ENCODE measurements around the gene IARS1.

IARS1 gene

DNA sequence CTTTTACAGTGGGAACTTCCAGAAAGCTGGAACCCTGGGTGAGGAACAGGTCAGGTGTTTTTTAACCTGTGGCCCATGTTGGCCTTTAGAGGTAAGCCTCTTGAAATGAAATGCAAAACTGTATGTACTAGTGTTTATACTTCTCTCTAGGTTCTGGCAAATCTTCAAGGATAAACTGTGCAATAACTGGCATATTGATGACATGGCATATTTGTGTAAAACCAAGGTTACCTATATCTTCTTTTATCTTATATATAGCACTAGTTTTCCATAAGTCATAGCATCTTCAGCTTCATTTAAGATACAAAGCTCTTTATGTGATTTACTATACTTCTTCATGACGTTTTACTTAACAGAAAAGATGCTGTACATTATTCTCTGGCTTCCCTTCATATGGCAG, 7.4 kb upstream of the IARS1 start:
- no peaks in the 10 kb centered on the region for H3K27me3 ChIP-seq
- H3K4me2 ChIP-seq, result peak overlapping the region in 2 of 11 experiments; percentile 19 to 87; a peak in 1 of 22 replicates
- peaks cover 88 to 98% (median 93%) of the 10 kb centered on the region in 11 experiments for H3K36me3 ChIP-seq
- H3K4me3 ChIP-seq, result no peak overlapping the region
- no peak overlapping the region; a peak in 1 of 22 replicates for H3K27ac ChIP-seq
- peaks cover 16 to 56% (median 49%) of the 10 kb centered on the region in 10 experiments for H3K4me1 ChIP-seq
- no peaks in the 10 kb centered on the region for H3K9me3 ChIP-seq (replicated peaks in 1 of 11)
- H4K20me1 ChIP-seq, result no peaks in the 10 kb centered on the region
- no peak overlapping the region for H3K9ac ChIP-seq
- TF ChIP-seq Cebpa-rat (IDR thresholded peaks at IDR 0.05), result no peak

DNA sequence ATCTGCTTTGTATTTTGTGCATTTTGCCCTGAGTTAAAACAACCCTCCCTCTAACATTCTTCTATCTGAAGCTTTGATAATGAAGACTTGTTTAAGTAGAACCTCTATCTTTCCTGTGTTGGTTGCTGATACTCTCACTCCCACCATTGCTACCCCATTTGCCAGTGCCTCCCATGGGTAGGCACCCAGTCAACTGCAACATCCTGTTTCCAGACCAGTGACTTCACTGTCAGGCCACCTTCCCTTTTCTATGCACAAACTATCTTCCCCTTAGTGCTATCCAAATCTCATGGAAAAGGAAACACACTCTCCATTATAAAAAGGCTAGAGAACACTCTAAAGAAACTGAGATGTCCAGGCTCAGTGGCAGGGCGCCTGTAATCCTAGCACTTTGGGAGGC, 5.6 kb upstream of the IARS1 start:
- no peaks in the 10 kb centered on the region for H4K20me1 ChIP-seq
- peak overlapping the region; percentile 44 to 92 (median 78) for H3K4me2 ChIP-seq
- H3K27ac ChIP-seq, result peak overlapping the region in 10 of 11 experiments; percentile 16 to 83 (median 74); a peak in 19 of 22 replicates
- peak overlapping the region in 8 of 11 experiments; percentile 27 to 67 (median 50); a peak in 13 of 22 replicates for H3K9ac ChIP-seq
- H3K4me1 ChIP-seq, result peaks cover 34 to 74% (median 67%) of the 10 kb centered on the region in 10 experiments
- H3K4me3 ChIP-seq, result peak overlapping the region in 7 of 10 experiments; percentile 3 to 49 (median 29); a peak in 9 of 20 replicates
- TF ChIP-seq Cebpa-rat (IDR thresholded peaks at IDR 0.05), result no peak
- H3K27me3 ChIP-seq, result no peaks in the 10 kb centered on the region
- peaks cover 70 to 80% (median 75%) of the 10 kb centered on the region in 11 experiments for H3K36me3 ChIP-seq
- H3K9me3 ChIP-seq (replicated peaks in 1 of 11), result no peaks in the 10 kb centered on the region

DNA sequence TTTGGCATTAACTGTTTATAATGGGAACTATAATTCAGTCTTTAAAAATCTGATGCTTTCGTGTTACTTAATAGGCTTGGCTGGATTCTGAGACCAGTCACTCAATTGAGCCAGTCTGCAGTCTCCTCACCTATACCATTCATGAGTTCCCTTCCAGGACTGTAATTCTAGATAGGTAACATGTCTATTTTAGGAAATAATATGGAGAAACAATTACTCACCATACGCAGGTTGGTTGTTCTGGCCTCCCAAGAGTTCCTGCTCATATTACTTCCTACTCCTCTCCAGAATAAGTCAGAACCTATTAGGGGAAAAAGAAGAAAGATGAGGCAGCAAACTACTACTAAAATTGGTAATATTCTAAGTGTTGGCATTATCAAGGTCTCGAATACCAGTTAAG, 4.5 kb upstream of the IARS1 start:
- no peak overlapping the region; a peak in 1 of 20 replicates for H3K4me3 ChIP-seq
- no peaks in the 10 kb centered on the region for H4K20me1 ChIP-seq
- no peaks in the 10 kb centered on the region for H3K9me3 ChIP-seq (replicated peaks in 1 of 11)
- peak overlapping the region in 1 of 11 experiments; percentile 4; a peak in 2 of 22 replicates for H3K9ac ChIP-seq
- peaks cover 34 to 77% (median 70%) of the 10 kb centered on the region in 10 experiments for H3K4me1 ChIP-seq
- peak overlapping the region in 9 of 11 experiments; percentile 25 to 92 (median 79); a peak in 16 of 22 replicates for H3K4me2 ChIP-seq
- H3K27ac ChIP-seq, result peak overlapping the region in 7 of 11 experiments; percentile 67 to 83 (median 78); a peak in 13 of 22 replicates
- peaks cover 59 to 69% (median 64%) of the 10 kb centered on the region in 11 experiments for H3K36me3 ChIP-seq
- TF ChIP-seq Cebpa-rat (IDR thresholded peaks at IDR 0.05), result no peak
- H3K27me3 ChIP-seq, result no peaks in the 10 kb centered on the region

DNA sequence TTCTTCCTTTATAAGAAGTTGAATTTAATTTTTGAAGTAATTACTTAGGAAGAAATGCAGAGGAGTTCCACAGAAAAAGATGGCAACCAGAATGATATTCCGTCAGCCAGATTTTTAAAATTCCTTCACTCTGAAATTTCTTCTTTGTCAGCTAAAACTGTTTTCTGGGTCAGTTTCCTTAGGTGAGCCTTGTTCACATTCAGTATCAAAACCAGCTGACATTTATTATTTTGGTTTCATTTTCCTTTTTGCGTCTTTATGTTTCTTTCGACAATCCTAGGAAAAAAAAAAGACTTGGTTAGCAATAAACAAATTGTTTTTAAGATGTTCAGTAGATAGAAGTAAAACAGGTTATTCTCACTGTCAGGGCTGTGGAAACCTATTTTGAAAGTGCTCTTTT, 4.1 kb upstream of the IARS1 start:
- Histone ChIP-seq H3K36me3 (peaks cover 55 to 65% (median 60%) of the 10 kb centered on the region in 11 experiments), H4K20me1 (peaks cover 0 to under 1% (median 0%) of the 10 kb centered on the region in 11 experiments; a peak in 4 of 22 replicates), H3K4me3 (no peak overlapping the region), H3K4me1 (peaks cover 38 to 79% (median 70%) of the 10 kb centered on the region in 10 experiments), H3K27me3 (no peaks in the 10 kb centered on the region), H3K27ac (peak overlapping the region in 6 of 11 experiments; percentile 71 to 83 (median 78); a peak in 12 of 22 replicates), H3K9me3 (replicated peaks in 1 of 11) (no peaks in the 10 kb centered on the region), H3K4me2 (peak overlapping the region in 9 of 11 experiments; percentile 25 to 92 (median 79); a peak in 16 of 22 replicates), H3K9ac (peak overlapping the region in 1 of 11 experiments; percentile 4; a peak in 2 of 22 replicates)
- TF ChIP-seq Cebpa-rat (IDR thresholded peaks at IDR 0.05), result no peak

DNA sequence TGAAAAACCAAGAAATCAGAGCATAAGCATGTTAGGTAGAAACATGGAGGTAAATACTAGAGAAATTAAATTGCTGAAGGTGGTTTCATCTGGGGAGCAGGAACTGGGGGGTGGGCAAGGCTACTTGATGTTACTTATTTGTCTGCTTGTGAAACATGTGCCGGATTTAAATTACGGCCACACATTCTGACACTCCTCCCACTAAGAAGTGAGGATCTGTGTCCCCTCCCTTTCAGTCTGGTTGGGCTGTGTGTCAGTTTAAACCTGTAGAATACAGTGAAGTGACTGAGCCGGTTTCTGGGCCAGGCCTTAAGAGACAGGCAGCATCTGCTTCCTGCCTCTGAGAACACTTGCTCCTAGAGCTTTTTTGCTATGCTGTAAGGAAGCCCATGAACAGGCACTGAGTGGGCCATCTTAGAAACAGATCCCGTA, 2.3 kb upstream of the IARS1 start:
- Histone ChIP-seq H3K9me3 (replicated peaks in 1 of 11) (no peaks in the 10 kb centered on the region), H3K4me2 (peak overlapping the region; percentile 20 to 96 (median 83); a peak in 18 of 22 replicates), H3K4me3 (no peak overlapping the region), H3K4me1 (peaks cover 54 to 90% (median 85%) of the 10 kb centered on the region in 10 experiments), H4K20me1 (peaks cover 0 to 18% (median 16%) of the 10 kb centered on the region in 11 experiments; a peak in 9 of 22 replicates), H3K9ac (peak overlapping the region in 10 of 11 experiments; percentile 20 to 91 (median 44); a peak in 16 of 22 replicates), H3K27me3 (no peaks in the 10 kb centered on the region), H3K36me3 (peaks cover 39 to 64% (median 47%) of the 10 kb centered on the region in 11 experiments), H3K27ac (peak overlapping the region in 10 of 11 experiments; percentile 4 to 98 (median 88); a peak in 19 of 22 replicates)
- TF ChIP-seq Cebpa-rat (IDR thresholded peaks at IDR 0.05), result no peak

DNA sequence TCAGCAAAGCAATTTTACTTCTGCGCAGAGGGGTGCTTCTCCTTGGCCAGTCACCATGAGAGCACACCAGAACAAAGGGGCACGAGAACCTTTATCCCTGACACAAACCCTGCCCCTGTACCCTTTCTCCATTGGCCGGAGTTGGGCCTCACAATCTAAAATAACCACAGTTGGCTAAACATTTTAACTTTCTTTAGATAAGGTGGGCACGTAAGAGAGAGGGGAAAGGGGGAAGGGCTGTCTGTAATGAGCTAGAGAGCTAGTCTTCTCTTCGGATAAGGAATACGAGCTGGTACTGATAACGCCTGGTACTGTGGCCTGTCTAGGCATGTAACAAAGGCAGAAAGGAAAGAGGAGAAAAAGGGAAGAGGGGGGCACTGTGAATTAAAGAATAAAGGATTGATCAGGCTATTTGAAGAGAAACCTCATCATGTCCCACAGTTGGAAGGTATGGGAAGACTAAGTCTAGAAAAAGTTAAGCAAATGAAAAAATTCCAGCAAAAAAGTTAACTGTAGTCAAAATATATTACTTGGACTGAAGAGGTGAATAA, 1.8 kb upstream of the IARS1 start:
- Histone ChIP-seq H3K9ac (peak overlapping the region in 10 of 11 experiments; percentile 20 to 91 (median 46); a peak in 16 of 22 replicates), H3K36me3 (peaks cover 34 to 64% (median 47%) of the 10 kb centered on the region in 11 experiments)

DNA sequence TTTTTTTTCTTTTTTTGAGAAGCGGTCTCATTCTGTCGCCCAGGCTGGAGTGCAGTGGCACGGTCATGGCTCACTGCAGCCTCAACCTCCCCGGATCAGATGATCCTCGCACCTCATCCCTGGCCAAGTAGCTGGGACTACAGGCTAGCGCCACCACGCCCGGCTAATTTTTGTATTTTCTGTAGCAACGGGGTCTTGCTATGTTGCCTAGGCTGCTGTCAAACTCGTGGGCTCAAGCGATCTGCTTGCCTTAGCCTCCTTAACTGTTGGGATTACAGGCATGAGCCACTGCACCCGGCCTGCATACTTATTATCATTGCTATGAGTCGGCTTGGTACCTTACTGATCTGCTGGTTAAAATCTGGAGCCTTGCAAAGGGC, 790 bp upstream of the IARS1 start:
- Histone ChIP-seq H4K20me1 (peaks cover 0 to 34% (median 31%) of the 10 kb centered on the region in 11 experiments; a peak in 12 of 22 replicates), H3K36me3 (peaks cover 32 to 64% (median 49%) of the 10 kb centered on the region in 11 experiments), H3K27me3 (no peaks in the 10 kb centered on the region), H3K27ac (peak overlapping the region; percentile 5 to 98 (median 88); a peak in 21 of 22 replicates), H3K4me2 (peak overlapping the region; percentile 78 to 96 (median 90)), H3K4me3 (peak overlapping the region; percentile 66 to 87 (median 80)), H3K9ac (peak overlapping the region; percentile 78 to 97 (median 89)), H3K4me1 (peaks cover 48 to 74% (median 70%) of the 10 kb centered on the region in 10 experiments), H3K9me3 (replicated peaks in 1 of 11) (no peaks in the 10 kb centered on the region)
- no peak for TF ChIP-seq Cebpa-rat (IDR thresholded peaks at IDR 0.05)

More for the DNA sequence above, 1.8 kb upstream of the IARS1 start:
- no peaks in the 10 kb centered on the region for H3K27me3 ChIP-seq
- TF ChIP-seq Cebpa-rat (IDR thresholded peaks at IDR 0.05), result no peak
- no peaks in the 10 kb centered on the region for H3K9me3 ChIP-seq (replicated peaks in 1 of 11)
- H3K27ac ChIP-seq, result peak overlapping the region in 9 of 11 experiments; percentile 4 to 98 (median 88); a peak in 18 of 22 replicates
- peaks cover 0 to 23% (median 21%) of the 10 kb centered on the region in 11 experiments; a peak in 11 of 22 replicates for H4K20me1 ChIP-seq
- H3K4me2 ChIP-seq, result peak overlapping the region in 10 of 11 experiments; percentile 78 to 96 (median 90); a peak in 20 of 22 replicates
- H3K4me3 ChIP-seq, result no peak overlapping the region
- H3K4me1 ChIP-seq, result peaks cover 54 to 84% (median 80%) of the 10 kb centered on the region in 10 experiments

DNA sequence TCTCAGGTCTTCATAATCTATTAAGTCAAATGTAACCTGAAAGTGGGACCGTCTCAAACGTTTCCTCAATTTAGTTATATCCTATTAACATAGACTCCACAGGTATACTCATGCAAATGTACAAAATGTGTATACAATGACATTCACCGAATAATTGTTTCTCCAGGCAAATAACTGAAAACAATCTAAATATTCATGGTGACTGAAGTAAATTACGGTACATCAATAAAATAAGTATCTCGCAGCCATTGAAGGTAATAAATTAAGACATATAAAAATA, 482 bp downstream of the IARS1 start:
- Histone ChIP-seq H3K27ac (peak overlapping the region; percentile 74 to 98 (median 88); a peak in 21 of 22 replicates), H4K20me1 (peaks cover 4 to 46% (median 43%) of the 10 kb centered on the region in 11 experiments; a peak in 17 of 22 replicates), H3K4me3 (peak overlapping the region; percentile 66 to 87 (median 80)), H3K4me2 (peak overlapping the region; percentile 78 to 99 (median 96)), H3K9me3 (replicated peaks in 1 of 11) (no peaks in the 10 kb centered on the region), H3K36me3 (peaks cover 34 to 64% (median 53%) of the 10 kb centered on the region in 11 experiments), H3K27me3 (no peaks in the 10 kb centered on the region), H3K4me1 (peaks cover 40 to 61% (median 57%) of the 10 kb centered on the region in 10 experiments), H3K9ac (peak overlapping the region; percentile 78 to 97 (median 89))
- TF ChIP-seq Cebpa-rat (IDR thresholded peaks at IDR 0.05), result no peak

Data from BLaER1 treated with 17β-estradiol and CSF1 and Interleukin-3, amounts not matched to agents 10 nM and 100 nM (cell line).